ENCODE measurements around the gene BPNT1. TPM values are rescaled to one million over a fixed set of nuclear protein-coding genes. Genes with fewer than 3 reads are reported as not detected.
"Not testable (repeated sequence)": the region's sequence is repeated elsewhere in the genome, so short reads cannot be mapped to it uniquely, and the experiment has no call there.

BPNT1 gene
- total RNA-seq, 3 donors from 2014 or later, result 39.6 to 87.1 (median 62.4) TPM

- Histone ChIP-seq H3K4me3 (peak overlapping the region; percentile 83), H3K36me3 (ENCODE audit: low read depth) (no peaks in the 10 kb centered on the region), H3K4me1 (ENCODE audit: low read depth) (peaks cover 9% of the 10 kb centered on the region), H3K9me3 (no peaks in the 10 kb centered on the region)
- intact Hi-C loops (cut with DNase I, micrococcal nuclease), result loop anchor here in 1 of 2 donors (2.0 kb wide), 1 partner anchor 47 kb away; the partner anchor contains the start of gene EPRS1
- no peak for ATAC-seq
- TF ChIP-seq, protein P1, sequence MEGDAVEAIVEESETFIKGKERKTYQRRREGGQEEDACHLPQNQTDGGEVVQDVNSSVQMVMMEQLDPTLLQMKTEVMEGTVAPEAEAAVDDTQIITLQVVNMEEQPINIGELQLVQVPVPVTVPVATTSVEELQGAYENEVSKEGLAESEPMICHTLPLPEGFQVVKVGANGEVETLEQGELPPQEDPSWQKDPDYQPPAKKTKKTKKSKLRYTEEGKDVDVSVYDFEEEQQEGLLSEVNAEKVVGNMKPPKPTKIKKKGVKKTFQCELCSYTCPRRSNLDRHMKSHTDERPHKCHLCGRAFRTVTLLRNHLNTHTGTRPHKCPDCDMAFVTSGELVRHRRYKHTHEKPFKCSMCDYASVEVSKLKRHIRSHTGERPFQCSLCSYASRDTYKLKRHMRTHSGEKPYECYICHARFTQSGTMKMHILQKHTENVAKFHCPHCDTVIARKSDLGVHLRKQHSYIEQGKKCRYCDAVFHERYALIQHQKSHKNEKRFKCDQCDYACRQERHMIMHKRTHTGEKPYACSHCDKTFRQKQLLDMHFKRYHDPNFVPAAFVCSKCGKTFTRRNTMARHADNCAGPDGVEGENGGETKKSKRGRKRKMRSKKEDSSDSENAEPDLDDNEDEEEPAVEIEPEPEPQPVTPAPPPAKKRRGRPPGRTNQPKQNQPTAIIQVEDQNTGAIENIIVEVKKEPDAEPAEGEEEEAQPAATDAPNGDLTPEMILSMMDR (IDR thresholded peaks at IDR 0.05), result no peak
- peak in 1 of 3 donors; percentile 94 for DNase-seq
These were observed 3.9 kb upstream of the BPNT1 start for GRCh38 chr1:220093361-220094015.

GRCh38 chr1:220092694-220093093, 3.1 kb upstream of the BPNT1 start:
- intact Hi-C loops (cut with DNase I, micrococcal nuclease), result no loop called here
- ATAC-seq, result no peak
- TF ChIP-seq, protein P1 (IDR thresholded peaks at IDR 0.05), result no peak

DNA sequence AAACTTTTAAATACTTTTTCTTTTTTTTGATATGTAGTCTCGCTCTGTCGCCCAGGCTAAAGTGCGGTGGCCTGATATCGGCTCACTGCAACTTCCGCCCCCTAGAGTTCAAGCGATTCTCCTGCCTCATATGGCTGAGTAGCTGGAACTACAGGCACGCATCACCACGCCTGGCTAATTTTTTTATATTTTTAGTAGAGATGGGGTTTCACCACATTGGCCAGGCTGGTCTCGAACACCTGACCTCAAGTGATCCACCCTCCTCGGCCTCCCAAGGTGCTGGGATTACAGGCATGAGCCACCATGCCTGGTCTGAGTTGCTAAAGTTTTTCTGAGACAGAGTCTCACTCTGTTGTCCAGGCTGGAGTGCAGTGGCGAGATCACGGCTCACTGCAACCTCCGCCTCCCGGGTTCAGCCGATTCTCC, 3.3 kb downstream of the BPNT1 start:
- H3K4me3 ChIP-seq; H3K36me3 ChIP-seq (ENCODE audit: low read depth); ATAC-seq; intact Hi-C loops (cut with DNase I, micrococcal nuclease); H3K9me3 ChIP-seq; H3K4me1 ChIP-seq (ENCODE audit: low read depth); DNase-seq: not testable (repeated sequence)

More at GRCh38 chr1:220092694-220093093, 3.1 kb upstream of the BPNT1 start:
- Histone ChIP-seq H3K9me3 (no peaks in the 10 kb centered on the region), H3K36me3 (ENCODE audit: low read depth) (no peaks in the 10 kb centered on the region), H3K4me1 (ENCODE audit: low read depth) (peaks cover 9% of the 10 kb centered on the region), H3K4me3 (no peak overlapping the region)
- DNase-seq, result no peak

- ATAC-seq, result peak; percentile 94
- intact Hi-C loops (cut with DNase I, micrococcal nuclease), result no loop called here
- H3K4me1 ChIP-seq (ENCODE audit: low read depth), result peaks cover 4% of the 10 kb centered on the region
- no peak for DNase-seq
- no peak overlapping the region for H3K4me3 ChIP-seq
- H3K9me3 ChIP-seq, result no peaks in the 10 kb centered on the region
- TF ChIP-seq, protein P1 (IDR thresholded peaks at IDR 0.05), result no peak
- H3K36me3 ChIP-seq (ENCODE audit: low read depth), result no peaks in the 10 kb centered on the region
These were observed 5.1 kb downstream of the BPNT1 start for GRCh38 chr1:220084460-220084859.

GRCh38 chr1:220077887-220078286, 11.7 kb downstream of the BPNT1 start:
- intact Hi-C loops (cut with DNase I, micrococcal nuclease), result no loop called here
- TF ChIP-seq, protein P1 (IDR thresholded peaks at IDR 0.05), result no peak
- DNase-seq (no peak), ATAC-seq (no peak)
- Histone ChIP-seq H3K9me3 (no peaks in the 10 kb centered on the region), H3K4me1 (ENCODE audit: low read depth) (no peaks in the 10 kb centered on the region), H3K36me3 (ENCODE audit: low read depth) (no peaks in the 10 kb centered on the region), H3K4me3 (no peak overlapping the region)

DNA sequence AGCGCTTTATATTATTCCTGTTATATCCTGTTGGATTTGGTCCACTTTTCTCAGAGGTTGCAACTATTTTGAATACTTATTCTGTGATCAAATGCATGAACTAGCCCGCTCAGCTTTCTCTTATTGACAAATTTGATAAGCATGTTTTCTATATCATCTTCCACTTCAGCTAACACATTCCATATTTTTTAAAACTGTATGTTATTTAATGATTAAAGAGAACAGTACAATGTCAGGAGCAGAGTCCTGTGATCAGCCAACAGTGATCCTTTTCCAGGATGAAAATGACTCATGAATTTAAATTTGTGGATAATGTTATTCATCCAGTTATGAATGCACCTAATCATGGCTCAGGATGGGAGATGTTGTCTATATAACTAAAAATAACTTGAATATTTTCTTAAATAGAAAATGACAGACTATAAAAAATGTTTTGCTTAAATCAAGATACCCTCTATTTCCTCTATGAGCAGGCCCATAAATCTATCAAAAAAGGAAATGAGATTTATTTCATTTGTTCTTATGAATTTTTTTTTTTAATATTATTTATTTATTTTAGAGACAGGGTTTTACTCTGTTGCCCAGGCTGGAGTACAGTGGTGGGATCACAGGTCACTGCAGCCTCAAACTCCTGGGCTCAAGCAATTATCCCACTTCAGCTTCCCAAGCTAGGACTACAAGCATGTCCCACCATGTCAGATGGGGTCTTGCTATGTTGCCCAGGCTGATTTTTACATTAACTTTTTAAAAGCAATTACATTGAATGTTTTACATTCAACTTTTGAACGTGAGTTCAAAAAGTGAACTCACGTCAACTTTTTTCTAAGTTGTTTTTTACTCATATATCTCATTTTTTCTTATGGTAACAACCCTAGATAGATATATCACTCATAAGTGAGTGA, 12.5 kb downstream of the BPNT1 start:
- DNase-seq (no peak), ATAC-seq (no peak)
- intact Hi-C loops (cut with DNase I, micrococcal nuclease), result no loop called here
- TF ChIP-seq, protein P1 (IDR thresholded peaks at IDR 0.05), result no peak
- Histone ChIP-seq H3K36me3 (ENCODE audit: low read depth) (no peaks in the 10 kb centered on the region), H3K4me1 (ENCODE audit: low read depth) (no peaks in the 10 kb centered on the region), H3K4me3 (no peak overlapping the region), H3K9me3 (no peaks in the 10 kb centered on the region)
